Embryonic facial prominence (tissue), 1 donor: ENCODE results near the gene ORAI2.
"Not testable (repeated sequence)": the region's sequence is repeated elsewhere in the genome, so short reads cannot be mapped to it uniquely, and the experiment has no call there.

Experiments used
- DNase-seq: peaks from one replicate; pipeline ENCODE4 v3.0.0-alpha.2; 2016; ENCODE audit errors: extremely low spot score

ORAI2 gene

DNA sequence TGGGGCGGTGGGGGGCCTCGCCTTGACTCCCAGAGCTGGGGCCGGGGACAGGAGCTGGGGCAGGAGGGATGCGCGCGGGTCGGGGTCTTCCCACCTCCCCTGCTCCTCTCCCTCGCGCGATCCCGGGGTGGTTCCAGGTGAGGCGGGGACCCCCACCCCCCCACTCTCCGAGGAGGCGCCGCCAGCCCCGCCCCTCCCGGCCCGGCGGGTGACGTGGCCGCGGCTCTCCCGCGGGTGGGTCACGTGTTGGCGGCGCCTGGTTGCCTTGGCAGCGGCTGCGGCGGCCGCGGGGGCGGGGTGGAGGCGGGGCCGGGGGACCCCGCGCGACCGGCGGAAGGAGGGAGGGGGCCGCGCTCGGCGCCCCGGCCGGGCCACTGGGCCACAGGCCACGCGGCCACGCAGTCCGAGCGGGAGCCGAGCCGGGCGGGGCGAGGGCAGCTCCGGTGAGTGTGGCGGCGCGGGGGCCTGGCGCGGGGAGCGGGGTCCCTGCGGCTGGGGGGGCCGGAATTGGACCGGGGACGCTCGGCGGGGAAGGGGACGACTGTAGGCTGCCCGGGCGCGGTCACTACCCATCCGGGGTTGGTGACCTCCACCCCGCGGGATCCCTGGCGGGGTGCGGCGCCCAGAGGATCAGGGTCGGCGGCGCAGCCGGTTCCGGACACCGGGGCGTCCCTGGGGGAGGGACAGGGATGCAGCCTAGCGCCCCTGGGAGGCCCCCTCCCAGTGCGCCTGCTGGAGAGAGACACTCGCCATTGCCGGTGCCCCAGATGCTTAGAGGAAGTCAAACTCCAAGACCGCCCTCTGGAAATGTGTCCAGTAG lies at the start of gene ORAI2:
TSS of gene ORAI2 (plus strand) at position 357 of the 820 bp plus-strand sequence. CDS start 5,382 bp downstream, outside the sequence.
- DNase-seq = peak; percentile 43

GRCh38 chr7:102387064-102387463 lies 46.3 kb upstream of the ORAI2 start:
- DNase-seq = no peak

DNA sequence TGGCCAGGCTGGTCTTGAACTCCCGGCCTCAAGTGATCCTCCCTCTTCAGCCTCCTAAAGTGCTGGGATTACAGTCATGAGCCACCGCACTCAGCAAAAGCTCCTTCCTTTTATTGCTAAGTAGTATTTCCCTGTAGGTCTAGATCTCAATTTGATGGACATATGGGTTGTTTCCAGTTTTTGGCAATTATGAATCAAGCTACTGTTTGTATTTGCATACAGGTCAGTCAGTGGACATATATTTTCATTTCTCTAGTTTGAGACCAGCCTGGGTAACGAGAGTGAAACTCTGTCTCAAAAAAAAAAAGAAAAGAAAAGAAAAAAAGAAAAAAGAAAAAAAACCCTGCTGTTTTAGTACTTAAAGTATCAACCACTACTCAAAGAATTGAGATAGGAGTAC lies 43.6 kb upstream of the ORAI2 start:
- DNase-seq = no peak

- DNase-seq = no peak
Observed at GRCh38 chr7:102390697-102391484, 42.5 kb upstream of the ORAI2 start.

GRCh38 chr7:102392330-102392729 lies 41.0 kb upstream of the ORAI2 start:
- DNase-seq = no peak

DNA sequence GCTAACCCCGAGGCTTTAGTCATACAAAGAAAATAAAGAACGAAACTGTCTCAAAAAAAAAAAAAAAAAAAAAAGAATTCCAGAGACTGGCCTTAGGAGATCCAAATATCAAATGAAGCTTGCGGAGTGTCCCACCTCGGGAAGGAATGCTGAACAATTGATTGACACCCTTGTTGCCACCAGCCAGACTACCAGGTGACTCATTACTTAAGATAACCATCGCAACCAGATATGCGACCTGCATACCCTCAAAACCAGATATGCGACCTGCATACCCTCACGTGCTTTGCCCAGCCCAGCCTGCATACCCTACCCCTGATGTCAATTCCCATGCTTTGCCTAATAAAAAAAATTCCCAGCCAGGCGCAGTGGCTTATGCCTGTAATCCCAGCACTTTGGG lies 39.9 kb upstream of the ORAI2 start:
- DNase-seq = no peak

GRCh38 chr7:102395592-102395872 lies 37.8 kb upstream of the ORAI2 start:
- DNase-seq = no peak

- peak; percentile 84 for DNase-seq
Observed at GRCh38 chr7:102395873-102396709, 37.3 kb upstream of the ORAI2 start, which contains the start of gene PRKRIP1. PRKRIP1 (plus strand) TSS chr7:102396363; CDS start chr7:102396412, 49 bp downstream.

DNA sequence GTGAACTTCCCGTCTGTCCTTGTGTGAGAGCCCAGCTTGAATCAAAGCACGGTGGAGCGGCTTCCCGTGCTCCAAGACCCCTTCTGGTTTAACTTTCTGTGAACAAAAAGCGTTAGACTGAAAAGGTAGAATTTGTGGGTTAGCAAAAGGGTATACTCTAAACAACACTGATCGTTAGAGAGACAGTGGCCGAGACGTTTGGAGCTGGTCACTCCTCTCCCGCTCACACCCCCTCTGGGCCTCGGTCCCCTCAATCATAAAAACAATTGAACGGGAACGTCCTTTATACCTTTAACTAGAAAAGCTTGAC lies 36.7 kb upstream of the ORAI2 start:
- DNase-seq = no peak

GRCh38 chr7:102398543-102398942 lies 34.8 kb upstream of the ORAI2 start:
- no peak for DNase-seq

DNA sequence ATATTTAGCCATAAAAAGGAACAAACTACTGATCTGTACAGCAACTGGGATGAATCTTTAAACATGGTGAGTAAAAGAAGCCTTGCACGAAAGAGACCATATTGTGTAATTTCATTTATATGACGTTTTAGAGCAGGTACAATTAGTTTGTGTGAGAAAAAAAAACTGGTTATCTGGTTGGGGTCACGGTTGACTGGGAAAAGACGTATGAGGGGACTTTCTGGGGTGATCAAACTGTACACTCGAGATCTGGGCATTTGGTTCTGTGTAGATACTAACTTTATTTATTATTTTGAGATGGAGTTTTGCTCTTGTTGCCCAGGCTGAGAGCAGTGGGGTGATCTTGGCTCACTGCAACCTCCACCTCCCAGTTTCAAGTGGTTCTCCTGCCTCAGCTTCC lies 33.0 kb upstream of the ORAI2 start:
- no peak for DNase-seq

DNA sequence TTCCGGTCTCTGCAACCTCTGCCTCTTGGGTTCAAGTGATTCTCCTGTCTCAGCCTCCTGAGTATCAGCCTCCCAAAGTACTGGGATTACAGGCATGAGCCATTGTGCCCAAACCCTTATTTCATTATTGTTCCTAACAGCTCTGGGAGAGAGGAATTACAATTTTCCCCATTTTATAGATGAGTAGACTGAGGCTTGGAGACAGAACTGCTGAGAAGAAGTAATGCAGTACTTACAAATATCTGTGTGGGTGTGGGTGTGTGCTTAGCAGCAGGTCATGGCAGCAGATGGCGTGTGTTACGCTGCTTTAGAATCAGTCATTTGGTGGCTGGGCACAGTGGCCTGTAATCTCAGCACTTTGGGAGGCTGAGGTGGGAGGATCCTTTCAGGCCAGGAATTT lies 29.8 kb upstream of the ORAI2 start:
- DNase-seq = no peak

DNA sequence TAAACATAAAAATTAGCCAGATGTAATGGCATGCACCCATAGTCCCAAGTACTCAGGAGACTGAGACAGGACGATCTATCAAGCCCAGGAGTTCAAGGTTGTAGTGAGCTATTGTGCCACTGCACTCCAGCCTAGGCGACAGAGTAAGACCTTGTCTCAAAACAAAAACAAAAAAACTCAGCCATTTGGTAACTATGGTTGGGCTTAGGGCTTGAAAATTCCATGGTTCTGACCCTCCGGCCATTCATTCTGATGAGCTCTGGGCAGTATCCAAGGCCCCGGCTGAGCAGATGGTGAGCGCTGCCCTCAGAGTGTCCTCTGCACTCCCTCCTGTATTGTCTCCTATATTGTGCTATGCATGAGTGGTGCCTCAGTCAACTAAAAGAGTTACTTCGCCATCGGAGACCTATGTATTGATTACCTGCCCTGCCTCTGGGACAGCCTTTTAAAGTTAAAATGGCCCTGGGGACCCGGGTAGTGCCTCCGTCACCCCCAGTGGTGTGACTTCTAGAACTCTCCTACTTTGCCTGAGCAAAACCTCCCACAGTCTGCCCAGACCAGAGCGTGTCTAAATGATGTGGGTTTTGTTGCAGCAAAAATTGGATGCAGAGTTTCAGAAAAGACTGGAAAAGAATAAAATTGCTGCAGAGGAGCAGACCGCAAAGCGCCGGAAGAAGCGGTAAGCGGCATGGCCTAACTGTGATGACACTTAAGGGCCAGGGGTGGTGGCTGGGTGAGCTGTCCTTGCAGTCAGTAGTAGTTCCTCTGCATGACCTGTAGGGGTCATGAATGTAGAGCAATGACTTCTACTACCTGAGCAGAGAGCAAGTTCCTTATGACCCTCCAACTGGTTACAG lies 29.1 kb upstream of the ORAI2 start:
- no peak for DNase-seq

DNA sequence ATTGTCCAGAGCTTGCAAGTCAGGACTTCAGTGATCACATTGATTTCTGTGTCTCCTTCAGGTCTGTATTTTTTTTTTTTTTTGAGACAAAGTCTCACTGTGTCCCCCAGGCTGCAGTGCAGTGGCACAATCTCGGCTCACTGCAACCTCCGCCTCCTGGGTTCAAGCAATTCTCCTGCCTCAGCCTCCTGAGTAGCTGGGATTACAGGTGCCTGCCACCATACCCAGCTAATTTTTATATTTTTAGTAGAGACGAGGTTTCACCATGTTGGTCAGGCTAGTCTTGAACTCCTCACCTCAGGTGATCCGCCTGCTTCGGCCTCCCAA lies 28.6 kb upstream of the ORAI2 start:
- not testable (repeated sequence) for DNase-seq

DNA sequence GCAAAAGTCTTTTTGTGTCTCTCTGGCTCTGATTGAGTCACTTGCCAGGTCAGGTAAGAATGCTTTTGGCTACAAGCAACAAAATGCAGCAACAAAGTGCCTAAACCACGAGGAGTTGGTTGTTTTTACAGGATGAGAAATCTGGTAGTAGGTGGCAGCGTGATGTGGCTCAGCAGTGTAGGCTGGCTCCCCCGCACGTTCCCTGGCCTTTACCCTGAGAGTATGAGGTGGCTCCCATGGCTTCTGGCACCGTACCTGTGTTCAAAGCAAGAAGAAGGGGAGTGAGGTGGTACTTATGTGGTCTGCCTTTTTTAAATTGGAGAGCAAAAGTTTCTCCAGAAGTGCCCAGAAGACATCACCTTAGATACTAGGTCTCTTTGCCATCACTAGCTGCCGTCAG lies 25.5 kb upstream of the ORAI2 start:
- DNase-seq = no peak

DNA sequence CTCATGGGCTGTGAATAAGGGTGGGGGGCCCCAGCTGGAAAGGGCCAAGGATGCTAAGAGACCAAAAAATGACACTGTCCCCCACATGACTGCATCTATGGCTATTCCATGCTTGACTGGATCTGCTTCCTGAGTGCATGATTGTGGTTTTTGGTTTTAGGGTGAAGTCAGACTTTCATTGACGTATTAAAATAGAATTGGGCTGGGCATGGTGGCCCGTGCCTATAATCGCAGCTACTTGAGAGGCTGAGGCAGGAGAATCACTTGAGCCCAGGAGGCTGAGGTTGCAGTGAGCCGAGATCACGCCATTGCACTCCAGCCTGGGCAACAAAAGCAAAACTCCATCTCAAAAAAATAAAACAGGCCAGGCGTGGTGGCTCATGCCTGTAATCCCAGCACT lies 24.8 kb upstream of the ORAI2 start:
- DNase-seq = not testable (repeated sequence)

DNA sequence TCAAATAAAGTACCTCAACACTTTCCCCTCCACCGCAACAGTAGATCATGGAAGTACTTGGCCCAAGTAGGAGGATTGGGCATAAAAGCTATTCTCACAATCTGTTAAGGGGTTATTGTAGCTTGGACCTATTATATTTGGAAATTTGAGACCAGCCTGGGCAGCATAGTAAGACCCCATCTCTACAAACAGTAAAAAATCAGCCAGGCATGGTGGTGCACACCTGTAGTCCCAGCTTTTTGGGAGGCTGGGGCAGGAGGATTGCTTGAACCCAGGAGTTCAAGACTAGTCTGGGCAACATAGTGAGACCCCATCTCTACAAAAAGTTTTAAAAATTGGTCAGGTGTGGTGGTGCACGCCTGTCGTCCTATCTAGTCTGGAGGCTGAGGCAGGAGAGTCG lies 24.0 kb upstream of the ORAI2 start:
- DNase-seq = no peak

- DNase-seq = no peak
Observed at GRCh38 chr7:102410123-102410522, 23.3 kb upstream of the ORAI2 start.

DNA sequence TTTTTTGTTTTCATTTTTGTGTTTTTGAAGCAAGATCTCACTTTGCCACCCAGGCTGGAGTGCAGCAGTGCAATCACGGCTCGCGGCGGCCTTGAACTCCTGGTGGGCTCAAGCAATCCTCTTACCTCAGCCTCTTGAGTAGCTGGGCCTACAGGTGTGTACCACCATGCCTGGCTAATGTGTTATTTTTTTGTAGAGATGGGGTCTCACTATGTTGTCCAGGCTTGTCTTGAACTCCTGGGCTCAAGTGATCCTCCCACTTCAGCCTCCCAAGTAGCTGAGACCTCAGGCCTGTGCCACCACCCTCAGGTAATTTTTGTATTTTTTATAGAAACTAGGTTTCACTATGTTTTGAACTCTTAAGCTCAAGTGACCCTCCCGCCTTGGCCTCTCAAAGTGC lies 22.5 kb upstream of the ORAI2 start:
- DNase-seq = no peak

DNA sequence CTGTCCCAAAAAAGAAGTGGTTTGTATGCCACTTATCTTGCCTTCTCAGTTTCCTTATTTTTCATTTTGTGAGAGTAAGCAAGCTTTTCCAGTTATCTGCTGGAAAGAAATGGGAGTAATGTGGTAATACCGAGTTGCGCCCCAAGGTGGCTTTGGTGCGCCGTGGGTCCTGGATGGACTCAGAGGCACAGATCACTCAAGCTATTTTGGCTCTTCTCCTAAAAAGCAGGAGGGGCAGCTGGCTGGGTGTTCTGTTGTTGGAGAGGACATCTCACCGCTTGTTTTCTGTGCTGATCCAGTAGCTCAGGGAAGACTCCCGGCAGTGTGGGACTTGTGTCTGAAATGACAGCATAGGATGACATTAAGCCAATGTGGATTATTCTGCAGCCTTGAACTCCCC lies 20.8 kb upstream of the ORAI2 start:
- no peak for DNase-seq

DNA sequence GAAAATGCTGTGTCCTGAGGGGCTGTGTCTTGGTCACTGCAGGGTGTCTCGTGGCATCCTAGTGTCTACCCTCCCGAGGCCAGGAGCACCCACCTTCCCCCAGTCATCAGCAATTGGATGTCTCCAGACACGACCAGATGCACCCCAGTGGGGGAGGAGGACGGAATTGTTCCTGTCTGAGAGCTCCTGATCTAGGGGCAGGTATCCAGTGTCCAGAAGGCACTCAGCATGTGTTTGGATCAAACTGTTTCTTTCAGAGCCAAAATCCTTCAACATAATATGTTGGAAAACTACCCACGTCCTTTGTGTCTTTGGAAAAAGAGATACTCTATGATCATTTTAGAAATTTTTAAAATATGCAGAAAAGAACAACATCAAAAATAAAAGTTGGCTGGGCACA lies 20.3 kb upstream of the ORAI2 start:
- DNase-seq = no peak

DNA sequence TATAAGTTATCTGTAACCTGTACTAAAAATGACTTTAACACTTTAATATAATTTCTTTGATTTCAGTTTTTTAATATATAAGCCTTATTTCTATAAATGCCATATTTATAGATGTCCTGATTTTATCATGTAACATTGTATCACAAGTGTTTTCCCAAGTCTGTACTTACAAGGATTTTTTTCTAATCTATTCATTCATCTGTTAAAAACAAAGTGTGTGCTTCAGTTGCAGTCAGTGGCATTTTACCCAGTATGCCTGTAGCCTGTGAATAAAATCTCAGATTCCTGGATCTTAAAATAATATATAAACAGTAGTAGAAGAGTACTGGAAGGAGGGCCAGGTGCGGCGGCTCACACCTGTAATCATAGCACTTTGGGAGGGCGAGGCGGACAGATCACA lies 19.8 kb upstream of the ORAI2 start:
- DNase-seq = no peak
